ENCODE data around the gene FYB1. TPM values are rescaled to one million over a fixed set of nuclear protein-coding genes. Genes with fewer than 3 reads are reported as not detected.

FYB1 gene
- total RNA-seq, 1 donor from 2014 or later, result not detected

DNA sequence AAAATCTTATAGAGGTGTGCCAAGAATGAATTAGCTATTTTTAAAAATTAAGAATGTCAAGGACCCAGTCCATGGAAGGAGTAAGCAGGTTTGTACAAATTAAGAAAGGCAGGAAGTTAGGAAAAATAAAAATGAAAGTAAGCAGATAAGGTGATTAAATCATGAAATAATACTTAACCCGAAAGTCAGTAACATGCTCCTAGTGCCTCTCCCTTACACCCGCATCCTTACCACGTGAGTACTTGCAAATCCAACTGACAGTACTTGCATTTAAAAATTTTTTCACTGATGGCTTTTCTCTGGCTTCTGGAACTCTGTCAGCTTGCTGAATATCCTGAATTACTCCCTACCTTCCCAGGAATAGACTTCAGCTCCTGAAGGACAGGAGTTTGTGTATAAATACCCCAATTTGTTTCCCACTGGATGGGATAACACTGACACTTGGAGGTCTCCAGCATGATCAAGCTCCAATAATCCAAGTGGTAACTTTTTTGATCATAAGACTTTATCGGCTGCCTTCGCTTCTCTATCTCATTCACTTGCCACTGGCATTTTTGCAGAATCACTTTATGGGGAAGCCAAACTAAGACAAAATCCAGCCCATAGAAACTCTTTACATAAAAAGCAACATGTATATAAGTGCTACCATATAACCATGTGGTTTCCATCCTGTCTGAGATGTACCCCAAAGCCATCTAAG, 103.6 kb downstream of the FYB1 start:
- peaks cover 11% of the 10 kb centered on the region for H3K4me1 Mint-ChIP-seq (ENCODE audit: low read depth)
- H3K27me3 Mint-ChIP-seq (ENCODE audit: low read depth), result no peaks in the 10 kb centered on the region
- DNase-seq (ENCODE audit: low spot score), result no peak
- no peaks in the 10 kb centered on the region for H3K36me3 Mint-ChIP-seq (ENCODE audit: low read depth)
- H3K4me3 Mint-ChIP-seq (ENCODE audit: unreplicated experiment), result no peak overlapping the region
- TF ChIP-seq, protein P1, sequence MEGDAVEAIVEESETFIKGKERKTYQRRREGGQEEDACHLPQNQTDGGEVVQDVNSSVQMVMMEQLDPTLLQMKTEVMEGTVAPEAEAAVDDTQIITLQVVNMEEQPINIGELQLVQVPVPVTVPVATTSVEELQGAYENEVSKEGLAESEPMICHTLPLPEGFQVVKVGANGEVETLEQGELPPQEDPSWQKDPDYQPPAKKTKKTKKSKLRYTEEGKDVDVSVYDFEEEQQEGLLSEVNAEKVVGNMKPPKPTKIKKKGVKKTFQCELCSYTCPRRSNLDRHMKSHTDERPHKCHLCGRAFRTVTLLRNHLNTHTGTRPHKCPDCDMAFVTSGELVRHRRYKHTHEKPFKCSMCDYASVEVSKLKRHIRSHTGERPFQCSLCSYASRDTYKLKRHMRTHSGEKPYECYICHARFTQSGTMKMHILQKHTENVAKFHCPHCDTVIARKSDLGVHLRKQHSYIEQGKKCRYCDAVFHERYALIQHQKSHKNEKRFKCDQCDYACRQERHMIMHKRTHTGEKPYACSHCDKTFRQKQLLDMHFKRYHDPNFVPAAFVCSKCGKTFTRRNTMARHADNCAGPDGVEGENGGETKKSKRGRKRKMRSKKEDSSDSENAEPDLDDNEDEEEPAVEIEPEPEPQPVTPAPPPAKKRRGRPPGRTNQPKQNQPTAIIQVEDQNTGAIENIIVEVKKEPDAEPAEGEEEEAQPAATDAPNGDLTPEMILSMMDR (IDR thresholded peaks at IDR 0.05), result no peak
- H3K9me3 Mint-ChIP-seq (ENCODE audit: low read depth), result no peaks in the 10 kb centered on the region
- no peak overlapping the region for H3K27ac Mint-ChIP-seq (ENCODE audit: unreplicated experiment)

DNA sequence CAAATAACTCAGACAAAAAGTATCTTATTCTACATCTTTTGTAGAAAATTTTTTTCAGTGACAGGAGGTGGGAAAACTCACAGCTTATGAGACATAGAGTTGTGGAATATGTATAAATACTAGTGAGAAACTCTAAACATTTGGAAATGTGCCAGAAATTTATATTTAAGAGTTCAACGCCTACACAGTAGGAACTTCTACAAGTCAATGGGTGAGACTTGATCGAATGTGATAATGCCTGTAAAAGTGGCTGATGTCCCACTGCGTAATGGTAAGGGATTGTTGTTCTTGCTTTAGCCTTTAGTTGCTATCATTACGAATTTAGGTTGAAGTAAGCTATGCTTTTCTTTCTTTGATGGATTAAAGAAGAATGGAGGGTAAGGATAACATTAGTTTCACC, 105.2 kb downstream of the FYB1 start:
- H3K9me3 Mint-ChIP-seq (ENCODE audit: low read depth), result no peaks in the 10 kb centered on the region
- H3K4me3 Mint-ChIP-seq (ENCODE audit: unreplicated experiment), result no peak overlapping the region
- TF ChIP-seq, protein P1 (IDR thresholded peaks at IDR 0.05), result no peak
- no peak overlapping the region for H3K27ac Mint-ChIP-seq (ENCODE audit: unreplicated experiment)
- peaks cover 6% of the 10 kb centered on the region for H3K4me1 Mint-ChIP-seq (ENCODE audit: low read depth)
- no peaks in the 10 kb centered on the region for H3K36me3 Mint-ChIP-seq (ENCODE audit: low read depth)
- H3K27me3 Mint-ChIP-seq (ENCODE audit: low read depth), result no peaks in the 10 kb centered on the region
- DNase-seq (ENCODE audit: low spot score), result no peak

DNA sequence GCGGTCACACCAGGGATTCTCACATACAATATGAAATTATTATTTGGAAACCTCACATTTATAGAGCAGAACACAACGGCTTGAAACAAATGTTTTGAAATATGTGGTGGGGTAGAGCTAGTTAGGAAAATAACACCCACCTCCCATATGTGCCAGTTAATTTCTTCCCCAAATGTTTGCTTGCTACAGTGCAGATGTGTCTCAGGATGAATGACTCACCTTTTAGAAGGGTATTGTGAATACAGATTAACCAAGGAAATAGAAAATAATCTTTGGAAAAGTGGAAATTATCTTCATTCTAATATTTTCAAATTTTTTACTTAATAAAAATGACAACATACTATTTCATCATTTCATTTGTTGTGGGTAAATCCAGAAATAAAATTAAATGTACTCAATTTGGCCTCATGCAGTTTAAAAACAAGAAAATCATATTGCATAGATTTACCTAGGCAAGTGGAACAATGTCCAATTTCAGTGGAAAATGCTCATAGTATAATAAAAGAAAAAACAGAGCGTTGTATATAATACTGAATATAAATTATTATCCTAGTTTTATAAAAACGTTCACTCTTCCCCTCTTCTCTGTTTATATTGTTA, 105.9 kb downstream of the FYB1 start:
- DNase-seq (ENCODE audit: low spot score), result no peak
- Mint-ChIP-seq H3K27me3 (ENCODE audit: low read depth) (no peaks in the 10 kb centered on the region), H3K9me3 (ENCODE audit: low read depth) (no peaks in the 10 kb centered on the region), H3K4me1 (ENCODE audit: low read depth) (peaks cover 6% of the 10 kb centered on the region), H3K36me3 (ENCODE audit: low read depth) (no peaks in the 10 kb centered on the region), H3K4me3 (ENCODE audit: unreplicated experiment) (no peak overlapping the region), H3K27ac (ENCODE audit: unreplicated experiment) (no peak overlapping the region)
- TF ChIP-seq, protein P1 (IDR thresholded peaks at IDR 0.05), result no peak

DNA sequence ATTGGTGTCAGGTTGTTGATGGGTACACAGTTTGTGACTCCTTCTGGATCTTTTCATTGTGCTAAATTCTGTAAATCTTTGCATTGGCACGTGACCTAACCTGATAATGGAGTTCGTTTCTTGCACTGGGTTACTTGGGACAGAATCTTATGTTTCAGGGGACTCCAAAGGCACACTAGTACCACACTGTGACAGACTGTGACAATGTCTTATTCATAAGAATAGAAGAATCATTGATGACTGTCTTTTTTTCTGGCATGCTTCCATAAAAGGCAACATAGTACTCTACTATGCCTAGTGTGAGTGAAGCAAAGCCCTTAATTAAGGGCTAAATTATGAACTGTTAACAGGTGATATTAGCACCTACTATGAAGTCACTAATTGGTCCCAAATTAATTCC, 109.8 kb downstream of the FYB1 start:
- H3K4me3 Mint-ChIP-seq (ENCODE audit: unreplicated experiment), result no peak overlapping the region
- H3K4me1 Mint-ChIP-seq (ENCODE audit: low read depth), result no peaks in the 10 kb centered on the region
- no peak overlapping the region for H3K27ac Mint-ChIP-seq (ENCODE audit: unreplicated experiment)
- H3K27me3 Mint-ChIP-seq (ENCODE audit: low read depth), result no peaks in the 10 kb centered on the region
- no peaks in the 10 kb centered on the region for H3K36me3 Mint-ChIP-seq (ENCODE audit: low read depth)
- H3K9me3 Mint-ChIP-seq (ENCODE audit: low read depth), result no peaks in the 10 kb centered on the region
- TF ChIP-seq, protein P1 (IDR thresholded peaks at IDR 0.05), result no peak
- no peak for DNase-seq (ENCODE audit: low spot score)

DNA sequence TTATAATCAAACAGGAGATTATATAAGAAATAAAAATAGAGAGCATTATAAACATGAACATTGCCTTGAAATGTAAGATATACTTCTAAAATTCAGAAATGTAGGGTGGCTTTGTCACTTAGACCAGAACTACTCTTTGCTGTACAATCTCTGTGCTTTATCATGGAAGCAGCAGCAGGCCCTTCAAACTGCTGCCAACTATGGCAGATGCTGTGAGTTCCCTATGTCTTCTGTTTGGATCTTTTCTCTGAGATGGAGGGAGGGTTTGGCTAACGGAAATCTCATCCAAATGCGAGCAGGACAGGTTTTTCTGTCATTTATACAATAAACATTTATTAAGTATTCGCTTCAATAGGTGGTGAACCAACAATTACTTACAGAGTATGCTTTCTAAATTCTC, 110.4 kb downstream of the FYB1 start:
- TF ChIP-seq, protein P1 (IDR thresholded peaks at IDR 0.05), result no peak
- Mint-ChIP-seq H3K27me3 (ENCODE audit: low read depth) (no peaks in the 10 kb centered on the region), H3K4me3 (ENCODE audit: unreplicated experiment) (no peak overlapping the region), H3K9me3 (ENCODE audit: low read depth) (no peaks in the 10 kb centered on the region), H3K36me3 (ENCODE audit: low read depth) (no peaks in the 10 kb centered on the region), H3K27ac (ENCODE audit: unreplicated experiment) (no peak overlapping the region), H3K4me1 (ENCODE audit: low read depth) (peaks cover 3% of the 10 kb centered on the region)
- no peak for DNase-seq (ENCODE audit: low spot score)

Measured in chondrocyte (in vitro differentiated cells).